Measurements from ENCODE around the gene COPS2. TPM values are rescaled to one million over a fixed set of nuclear protein-coding genes. Genes with fewer than 3 reads are reported as not detected.
"Not testable (repeated sequence)": the region's sequence is repeated elsewhere in the genome, so short reads cannot be mapped to it uniquely, and the experiment has no call there.

The COPS2 gene
- total RNA-seq, 1 donor from 2014 or later: 40.7 TPM

- no peak overlapping the region for H3K27ac ChIP-seq (ENCODE audit: low read depth, low read length)
- H3K27me3 ChIP-seq (ENCODE audit: control insufficient read depth in 3 of 3, insufficient read depth in 3 of 3, low read length in 3 of 3): no peaks in the 10 kb centered on the region
- no peaks in the 10 kb centered on the region for H3K9me3 ChIP-seq (ENCODE audit: control insufficient read depth in 3 of 3, low read length in 3 of 3)
- no peak overlapping the region for H3K4me3 ChIP-seq (ENCODE audit: low read length in 3 of 3)
- no peaks in the 10 kb centered on the region for H3K36me3 ChIP-seq (ENCODE audit: control insufficient read depth in 3 of 3, insufficient read depth in 3 of 3, low read length in 3 of 3)
- H3K4me1 ChIP-seq (ENCODE audit: control insufficient read depth in 3 of 3, insufficient read depth in 3 of 3, low read length in 3 of 3): no peaks in the 10 kb centered on the region
- no peak overlapping the region for H3K9ac ChIP-seq (ENCODE audit: low read depth in 1 of 3, low read length in 3 of 3)
Measured at GRCh38 chr15:49088996-49089395, 66.4 kb downstream of the COPS2 start.

DNA sequence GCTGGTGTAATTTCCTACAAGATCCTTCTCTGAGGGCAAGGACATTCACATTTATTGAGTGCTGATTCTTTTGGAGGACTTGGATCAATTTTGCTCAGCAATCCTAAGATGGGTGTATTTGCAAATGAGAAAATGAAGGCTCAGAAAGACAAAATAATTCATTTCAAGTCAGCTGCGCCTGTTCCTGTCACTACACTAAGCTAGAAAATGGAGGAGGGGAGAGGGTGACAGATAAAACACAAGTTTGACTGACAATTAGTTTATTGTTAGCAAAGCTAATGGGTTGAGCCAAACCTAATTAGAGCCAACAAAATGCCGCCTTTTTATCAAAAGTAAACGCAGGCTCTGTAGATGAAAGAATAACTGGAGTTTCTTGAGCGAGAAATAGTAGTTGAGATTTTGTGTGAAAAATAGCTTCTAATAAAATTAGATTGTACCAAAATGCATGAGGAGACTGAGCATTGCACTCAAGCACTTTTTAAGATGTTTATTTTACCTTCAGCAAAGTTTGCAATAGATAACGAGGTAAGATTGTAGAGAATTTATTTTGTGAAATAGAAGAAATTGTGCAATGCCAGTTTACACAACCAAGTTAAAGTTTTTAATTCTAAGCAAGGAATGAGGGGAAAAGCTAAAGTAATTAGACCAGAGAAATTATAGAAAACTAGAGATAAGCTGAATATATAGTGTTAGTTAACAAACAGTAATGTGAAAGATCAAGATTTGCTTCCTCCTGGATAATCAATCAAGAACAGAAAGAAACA lies 69.5 kb downstream of the COPS2 start:
- Histone ChIP-seq H3K27ac (ENCODE audit: low read depth, low read length) (no peak overlapping the region), H3K4me3 (ENCODE audit: low read length in 3 of 3) (no peak overlapping the region), H3K36me3 (ENCODE audit: control insufficient read depth in 3 of 3, insufficient read depth in 3 of 3, low read length in 3 of 3) (no peaks in the 10 kb centered on the region), H3K27me3 (ENCODE audit: control insufficient read depth in 3 of 3, insufficient read depth in 3 of 3, low read length in 3 of 3) (no peaks in the 10 kb centered on the region), H3K4me1 (ENCODE audit: control insufficient read depth in 3 of 3, insufficient read depth in 3 of 3, low read length in 3 of 3) (no peaks in the 10 kb centered on the region), H3K9me3 (ENCODE audit: control insufficient read depth in 3 of 3, low read length in 3 of 3) (no peaks in the 10 kb centered on the region), H3K9ac (ENCODE audit: low read depth in 1 of 3, low read length in 3 of 3) (no peak overlapping the region)

DNA sequence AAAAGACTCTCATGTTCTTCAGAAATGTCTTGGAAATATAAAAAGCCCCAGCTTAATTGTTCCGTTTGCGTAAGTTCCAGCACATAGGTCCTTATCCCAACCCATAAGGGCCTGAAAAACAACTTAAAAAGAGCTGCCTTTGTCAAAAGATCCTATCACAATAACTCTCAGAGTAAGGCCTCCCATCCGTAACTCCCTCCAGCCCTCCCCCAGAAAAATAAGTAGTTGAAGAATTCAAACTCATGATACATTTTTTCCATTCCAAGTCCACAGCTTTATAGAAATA lies 71.2 kb downstream of the COPS2 start:
- Histone ChIP-seq H3K4me1 (ENCODE audit: control insufficient read depth in 3 of 3, insufficient read depth in 3 of 3, low read length in 3 of 3) (no peaks in the 10 kb centered on the region), H3K4me3 (ENCODE audit: low read length in 3 of 3) (no peak overlapping the region), H3K27ac (ENCODE audit: low read depth, low read length) (no peak overlapping the region), H3K36me3 (ENCODE audit: control insufficient read depth in 3 of 3, insufficient read depth in 3 of 3, low read length in 3 of 3) (no peaks in the 10 kb centered on the region), H3K27me3 (ENCODE audit: control insufficient read depth in 3 of 3, insufficient read depth in 3 of 3, low read length in 3 of 3) (no peaks in the 10 kb centered on the region), H3K9me3 (ENCODE audit: control insufficient read depth in 3 of 3, low read length in 3 of 3) (no peaks in the 10 kb centered on the region), H3K9ac (ENCODE audit: low read depth in 1 of 3, low read length in 3 of 3) (no peak overlapping the region)

GRCh38 chr15:49083401-49084284 lies 71.8 kb downstream of the COPS2 start:
- no peak overlapping the region for H3K27ac ChIP-seq (ENCODE audit: low read depth, low read length)
- no peak overlapping the region for H3K9ac ChIP-seq (ENCODE audit: low read depth in 1 of 3, low read length in 3 of 3)
- no peaks in the 10 kb centered on the region for H3K9me3 ChIP-seq (ENCODE audit: control insufficient read depth in 3 of 3, low read length in 3 of 3)
- no peaks in the 10 kb centered on the region for H3K4me1 ChIP-seq (ENCODE audit: control insufficient read depth in 3 of 3, insufficient read depth in 3 of 3, low read length in 3 of 3)
- H3K4me3 ChIP-seq (ENCODE audit: low read length in 3 of 3): no peak overlapping the region
- no peaks in the 10 kb centered on the region for H3K27me3 ChIP-seq (ENCODE audit: control insufficient read depth in 3 of 3, insufficient read depth in 3 of 3, low read length in 3 of 3)
- no peaks in the 10 kb centered on the region for H3K36me3 ChIP-seq (ENCODE audit: control insufficient read depth in 3 of 3, insufficient read depth in 3 of 3, low read length in 3 of 3)

GRCh38 chr15:49082960-49083359 lies 72.4 kb downstream of the COPS2 start:
- Histone ChIP-seq H3K4me3 (ENCODE audit: low read length in 3 of 3) (no peak overlapping the region), H3K27ac (ENCODE audit: low read depth, low read length) (no peak overlapping the region), H3K4me1 (ENCODE audit: control insufficient read depth in 3 of 3, insufficient read depth in 3 of 3, low read length in 3 of 3) (no peaks in the 10 kb centered on the region), H3K36me3 (ENCODE audit: control insufficient read depth in 3 of 3, insufficient read depth in 3 of 3, low read length in 3 of 3) (no peaks in the 10 kb centered on the region), H3K9me3 (ENCODE audit: control insufficient read depth in 3 of 3, low read length in 3 of 3) (no peaks in the 10 kb centered on the region), H3K27me3 (ENCODE audit: control insufficient read depth in 3 of 3, insufficient read depth in 3 of 3, low read length in 3 of 3) (no peaks in the 10 kb centered on the region), H3K9ac (ENCODE audit: low read depth in 1 of 3, low read length in 3 of 3) (no peak overlapping the region)

- no peak overlapping the region for H3K9ac ChIP-seq (ENCODE audit: low read depth in 1 of 3, low read length in 3 of 3)
- H3K9me3 ChIP-seq (ENCODE audit: control insufficient read depth in 3 of 3, low read length in 3 of 3): no peaks in the 10 kb centered on the region
- H3K4me3 ChIP-seq (ENCODE audit: low read length in 3 of 3): no peak overlapping the region
- H3K4me1 ChIP-seq (ENCODE audit: control insufficient read depth in 3 of 3, insufficient read depth in 3 of 3, low read length in 3 of 3): no peaks in the 10 kb centered on the region
- H3K27ac ChIP-seq (ENCODE audit: low read depth, low read length): no peak overlapping the region
- no peaks in the 10 kb centered on the region for H3K36me3 ChIP-seq (ENCODE audit: control insufficient read depth in 3 of 3, insufficient read depth in 3 of 3, low read length in 3 of 3)
- no peaks in the 10 kb centered on the region for H3K27me3 ChIP-seq (ENCODE audit: control insufficient read depth in 3 of 3, insufficient read depth in 3 of 3, low read length in 3 of 3)
Measured at GRCh38 chr15:49079340-49080039, 75.9 kb downstream of the COPS2 start.

GRCh38 chr15:49075881-49076280 lies 79.5 kb downstream of the COPS2 start:
- Histone ChIP-seq H3K9ac (ENCODE audit: low read depth in 1 of 3, low read length in 3 of 3) (no peak overlapping the region), H3K4me3 (ENCODE audit: low read length in 3 of 3) (no peak overlapping the region), H3K9me3 (ENCODE audit: control insufficient read depth in 3 of 3, low read length in 3 of 3) (no peaks in the 10 kb centered on the region), H3K27ac (ENCODE audit: low read depth, low read length) (no peak overlapping the region), H3K4me1 (ENCODE audit: control insufficient read depth in 3 of 3, insufficient read depth in 3 of 3, low read length in 3 of 3) (no peaks in the 10 kb centered on the region), H3K27me3 (ENCODE audit: control insufficient read depth in 3 of 3, insufficient read depth in 3 of 3, low read length in 3 of 3) (no peaks in the 10 kb centered on the region), H3K36me3 (ENCODE audit: control insufficient read depth in 3 of 3, insufficient read depth in 3 of 3, low read length in 3 of 3) (no peaks in the 10 kb centered on the region)

DNA sequence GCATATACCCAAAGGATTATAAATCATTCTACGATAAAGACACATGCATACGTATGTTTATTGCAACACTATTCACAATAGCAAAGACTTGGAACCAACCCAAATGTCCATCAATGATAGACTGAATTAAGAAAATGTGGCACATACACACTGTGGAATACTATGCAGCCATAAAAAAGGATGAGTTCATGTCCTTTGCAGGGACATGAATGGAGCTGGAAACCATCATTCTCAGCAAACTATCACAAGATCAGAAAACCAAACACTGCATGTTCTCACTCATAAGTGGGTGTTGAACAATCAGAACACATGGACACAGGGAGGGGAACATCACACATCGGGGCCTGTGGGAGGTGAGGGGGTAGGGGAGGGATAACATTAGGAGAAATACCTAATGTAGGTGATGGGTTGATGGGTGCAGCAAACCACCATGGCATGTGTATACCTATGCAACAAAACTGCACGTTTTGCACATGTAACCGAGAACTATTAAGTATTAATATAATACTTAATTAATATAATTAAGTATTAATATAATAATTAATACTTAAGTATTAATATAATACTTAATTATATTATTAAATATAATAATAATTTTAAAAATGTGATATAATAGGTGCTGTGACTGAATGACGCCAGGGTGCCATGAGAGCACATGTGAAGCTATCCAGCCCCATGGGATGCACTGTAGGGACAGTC lies 80.7 kb downstream of the COPS2 start:
- H3K36me3 ChIP-seq (ENCODE audit: control insufficient read depth in 3 of 3, insufficient read depth in 3 of 3, low read length in 3 of 3); H3K27me3 ChIP-seq (ENCODE audit: control insufficient read depth in 3 of 3, insufficient read depth in 3 of 3, low read length in 3 of 3); H3K4me1 ChIP-seq (ENCODE audit: control insufficient read depth in 3 of 3, insufficient read depth in 3 of 3, low read length in 3 of 3); H3K4me3 ChIP-seq (ENCODE audit: low read length in 3 of 3); H3K27ac ChIP-seq (ENCODE audit: low read depth, low read length); H3K9ac ChIP-seq (ENCODE audit: low read depth in 1 of 3, low read length in 3 of 3); H3K9me3 ChIP-seq (ENCODE audit: control insufficient read depth in 3 of 3, low read length in 3 of 3): not testable (repeated sequence)
